HG02938 (cell line): ENCODE measurements around the gene CDKN1C.

Experiments
- ATAC-seq: cut with Tn5 transposase; IDR thresholded peaks from one replicate; pipeline ENCODE4 v1.9.1; 2021; ENCODE audit warnings: mild to moderate bottlenecking, moderate library complexity; ENCODE audit not compliant: unreplicated experiment

Gene CDKN1C

GRCh38 chr11:2870460-2870859 is 15.1 kb downstream of the CDKN1C start:
- no peak for ATAC-seq

DNA sequence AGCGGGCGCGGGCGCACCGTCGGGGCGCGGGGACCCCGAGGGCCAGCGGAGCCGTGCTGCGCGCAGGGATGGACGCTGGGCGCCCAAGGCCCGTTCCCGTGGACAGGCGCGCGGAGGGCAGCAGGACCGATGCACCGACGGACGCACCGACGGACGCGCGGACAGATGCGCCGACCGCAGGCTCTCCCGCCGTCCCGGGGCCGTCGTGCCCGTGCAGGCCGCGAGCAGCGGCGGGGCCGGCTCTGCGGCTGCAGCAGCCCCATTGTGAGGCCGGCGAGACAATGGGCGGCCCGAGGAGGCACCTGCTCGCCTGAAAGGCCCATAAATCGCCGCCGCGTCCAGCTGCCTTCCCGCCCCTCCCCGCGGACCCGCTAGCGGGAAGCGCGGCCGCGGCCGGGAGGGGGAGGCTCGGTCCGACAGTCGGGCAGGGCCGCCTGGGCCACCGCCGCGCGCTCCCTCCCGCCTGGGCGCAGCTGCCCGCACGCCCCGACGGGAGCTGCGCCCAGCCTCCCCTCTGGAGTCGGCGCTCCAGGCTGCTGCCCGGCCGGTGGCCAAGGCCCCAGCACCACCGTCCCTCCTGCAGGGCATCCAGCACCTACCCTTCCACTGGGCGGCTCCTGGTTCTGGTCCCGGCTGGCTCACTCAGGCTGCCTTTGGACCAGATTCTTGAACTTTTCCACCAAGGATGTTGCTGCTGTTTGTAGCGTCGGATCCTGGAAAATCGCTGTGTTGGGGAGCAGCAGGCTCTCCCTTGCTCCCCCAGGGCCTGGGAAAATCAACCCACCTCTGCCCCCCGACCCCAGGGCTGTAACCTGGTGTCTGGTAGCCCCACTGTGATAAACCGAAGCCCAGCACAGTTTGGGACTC is 15.8 kb downstream of the CDKN1C start:
- ATAC-seq, result no peak

- ATAC-seq, result no peak
These were observed 16.4 kb downstream of the CDKN1C start for GRCh38 chr11:2869134-2869526.

- ATAC-seq, result no peak
These were observed 17.0 kb downstream of the CDKN1C start for GRCh38 chr11:2868506-2869133.

DNA sequence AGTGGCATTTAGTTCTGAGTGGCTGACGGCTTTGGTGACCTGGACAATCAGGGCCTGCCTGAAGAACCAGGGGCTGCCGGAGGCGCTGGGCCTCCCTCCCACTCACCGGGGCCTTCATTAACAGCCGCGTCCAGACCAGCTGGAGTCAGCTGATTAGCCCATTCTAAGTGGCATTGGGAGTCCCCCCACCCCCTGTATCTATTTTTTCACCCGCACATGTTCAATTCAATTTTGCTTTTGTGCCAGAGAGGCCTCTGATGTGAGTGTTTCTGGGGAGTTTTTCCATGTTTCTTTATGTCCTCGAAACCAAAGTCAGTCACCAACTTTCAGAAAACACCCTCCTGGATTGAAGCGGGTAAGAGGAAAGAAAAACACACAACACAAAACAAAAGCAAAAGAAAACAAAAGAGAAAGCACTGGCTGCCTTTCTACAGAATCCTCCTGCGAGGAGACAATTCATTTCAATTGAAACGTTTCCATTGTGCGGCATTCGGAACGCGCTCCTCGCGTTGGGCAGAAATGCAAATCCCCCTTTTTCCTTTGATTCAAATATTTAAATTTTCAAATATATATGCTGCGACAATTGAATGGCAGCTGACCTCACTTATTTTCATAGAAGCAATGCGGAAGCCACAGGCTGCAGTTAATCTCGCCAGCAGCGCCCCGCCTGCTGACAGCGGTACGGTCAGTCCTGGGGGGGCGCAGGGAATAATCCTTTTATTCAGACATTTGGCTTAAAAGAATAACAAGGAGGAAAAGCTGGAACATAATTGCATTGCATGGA is 17.7 kb downstream of the CDKN1C start:
- no peak for ATAC-seq

GRCh38 chr11:2867142-2867541 is 18.4 kb downstream of the CDKN1C start:
- ATAC-seq, result no peak

GRCh38 chr11:2865922-2866577 is 19.5 kb downstream of the CDKN1C start:
- ATAC-seq, result no peak

DNA sequence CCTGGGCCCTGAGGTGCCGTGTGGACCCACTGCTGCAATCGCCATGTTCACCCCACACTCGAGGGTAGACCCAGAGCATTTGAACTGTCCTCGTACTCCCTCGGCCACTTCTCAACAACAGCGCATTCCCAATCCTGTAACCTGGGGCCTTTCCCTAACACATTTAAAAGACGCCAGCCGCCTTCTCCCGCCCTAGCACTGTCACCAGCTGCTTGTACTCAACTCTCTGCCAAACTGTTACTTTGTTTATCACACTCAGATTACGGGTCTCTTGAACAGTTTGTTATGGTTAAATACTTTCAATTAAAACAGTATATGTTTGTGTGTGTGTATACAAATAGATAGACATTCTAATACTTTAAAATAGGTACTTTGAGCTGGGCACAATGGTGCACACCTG is 20.7 kb downstream of the CDKN1C start:
- ATAC-seq, result no peak

DNA sequence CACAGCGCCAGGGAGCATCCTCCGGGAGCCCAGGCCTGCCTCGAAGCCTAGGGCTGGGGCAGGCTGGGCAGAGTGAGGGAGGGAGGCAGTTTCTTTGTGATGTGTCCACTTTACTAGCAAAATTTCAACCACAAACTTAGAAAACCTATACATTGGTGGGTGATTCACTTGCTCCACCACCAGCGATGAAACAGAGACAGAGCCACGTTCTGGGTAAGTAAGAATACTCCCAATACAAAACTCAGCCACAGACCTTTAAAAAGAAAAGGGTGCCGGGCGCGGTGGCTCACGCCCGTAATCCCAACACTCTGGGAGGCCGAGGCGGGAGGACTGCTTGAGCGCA is 22.3 kb downstream of the CDKN1C start:
- ATAC-seq, result no peak

DNA sequence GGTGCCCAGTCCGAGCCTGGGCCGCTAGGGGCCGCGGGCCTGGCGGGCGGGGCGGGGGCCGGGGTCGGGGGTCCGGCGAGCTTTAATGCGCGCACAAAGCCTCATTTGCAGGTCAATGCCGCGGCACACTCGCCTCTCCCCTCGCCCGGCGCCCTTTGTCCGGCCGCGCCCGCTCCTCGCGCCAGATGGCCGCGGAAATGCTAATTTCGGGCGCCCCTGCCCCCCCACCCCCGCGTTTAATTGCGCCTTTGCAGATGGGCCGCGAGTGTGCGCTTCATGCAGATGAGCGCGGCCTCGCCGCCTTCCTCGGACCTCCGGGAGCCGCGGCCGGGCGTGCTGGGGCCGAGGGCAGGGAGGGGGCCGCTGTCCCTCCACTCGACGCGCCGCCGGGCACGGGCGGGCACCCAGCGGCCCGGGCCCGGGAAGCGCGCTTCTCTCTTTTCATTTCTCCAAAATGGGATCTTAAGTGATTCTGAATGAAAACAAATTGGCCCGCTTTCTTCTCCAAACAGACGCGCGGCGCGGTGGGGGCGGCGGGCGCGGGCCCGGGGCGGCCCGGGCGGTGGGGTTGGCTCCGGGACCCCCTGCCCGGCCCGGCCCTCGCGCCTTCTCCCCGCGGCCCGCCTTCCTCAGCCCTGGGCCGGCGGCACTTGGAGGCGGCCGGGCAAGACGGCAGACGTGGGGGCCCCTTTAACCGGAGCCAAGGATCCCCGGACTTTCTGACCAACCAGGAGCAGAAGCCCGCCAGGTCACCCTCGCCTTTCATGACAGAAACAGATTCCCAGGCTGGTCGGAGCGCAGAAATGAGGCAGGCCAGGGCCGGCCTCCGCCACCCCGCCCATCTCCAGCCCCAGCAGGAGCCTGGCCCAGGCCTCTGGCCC is 22.9 kb downstream of the CDKN1C start:
- ATAC-seq, result no peak

DNA sequence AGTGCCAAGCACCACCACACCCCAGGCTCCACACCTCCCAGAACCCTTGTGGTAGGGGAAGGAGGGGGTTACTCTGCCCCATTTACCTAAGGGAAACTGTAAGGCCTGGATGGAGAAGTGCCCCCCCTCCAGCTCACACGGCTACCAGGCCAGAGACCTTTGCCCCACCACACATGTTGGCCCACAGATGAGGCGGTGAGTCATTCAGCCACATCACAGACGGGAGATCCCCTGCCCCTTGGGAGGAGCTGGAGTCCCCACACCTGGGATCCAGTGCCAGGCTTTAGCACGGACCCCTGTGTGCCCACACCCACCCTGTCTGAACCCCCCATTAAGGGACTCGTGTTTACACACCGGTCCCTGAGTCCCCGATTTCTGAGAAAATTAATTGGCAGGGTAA is 24.9 kb downstream of the CDKN1C start:
- ATAC-seq, result no peak

DNA sequence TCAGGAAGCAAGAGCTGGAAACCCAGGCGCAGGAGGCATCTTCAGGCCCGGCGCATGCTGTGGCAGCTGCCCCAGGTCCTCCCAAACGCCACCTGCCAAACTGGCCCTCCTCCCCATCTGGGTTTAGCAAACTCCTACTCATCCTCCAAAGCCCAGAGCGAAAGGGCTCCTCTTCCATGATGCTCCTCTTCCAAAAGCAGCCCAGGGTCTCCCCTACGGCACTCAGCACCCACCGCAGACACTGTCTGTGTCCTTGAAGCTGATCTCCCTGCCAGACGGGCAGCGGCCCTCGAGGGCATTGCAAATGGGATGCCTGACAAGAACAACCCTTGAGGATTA is 25.9 kb downstream of the CDKN1C start:
- no peak for ATAC-seq

- ATAC-seq, result no peak
These were observed 26.4 kb downstream of the CDKN1C start for GRCh38 chr11:2858995-2859698.

DNA sequence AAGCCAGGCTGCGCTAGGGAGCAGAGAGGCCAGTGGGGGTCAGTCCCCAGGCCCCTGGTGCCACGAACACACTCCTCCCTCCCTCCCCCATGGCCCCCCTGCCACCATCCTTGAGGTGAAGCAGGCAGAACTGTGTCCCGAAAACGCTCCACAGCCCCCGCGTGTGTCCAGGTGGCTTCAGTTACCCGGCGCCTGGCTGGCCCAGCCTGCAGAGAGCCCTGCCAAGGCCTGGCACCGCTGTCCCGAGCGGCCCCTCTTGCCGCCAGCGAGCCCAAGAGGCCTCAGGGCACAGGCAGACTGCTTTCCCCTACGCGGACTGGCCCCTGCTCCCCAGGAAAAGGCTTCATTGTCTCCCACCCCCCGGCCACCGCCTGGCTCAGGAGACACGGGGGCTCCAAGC is 27.7 kb downstream of the CDKN1C start:
- no peak for ATAC-seq

- ATAC-seq, result no peak
These were observed 28.3 kb downstream of the CDKN1C start for GRCh38 chr11:2857276-2857675.

DNA sequence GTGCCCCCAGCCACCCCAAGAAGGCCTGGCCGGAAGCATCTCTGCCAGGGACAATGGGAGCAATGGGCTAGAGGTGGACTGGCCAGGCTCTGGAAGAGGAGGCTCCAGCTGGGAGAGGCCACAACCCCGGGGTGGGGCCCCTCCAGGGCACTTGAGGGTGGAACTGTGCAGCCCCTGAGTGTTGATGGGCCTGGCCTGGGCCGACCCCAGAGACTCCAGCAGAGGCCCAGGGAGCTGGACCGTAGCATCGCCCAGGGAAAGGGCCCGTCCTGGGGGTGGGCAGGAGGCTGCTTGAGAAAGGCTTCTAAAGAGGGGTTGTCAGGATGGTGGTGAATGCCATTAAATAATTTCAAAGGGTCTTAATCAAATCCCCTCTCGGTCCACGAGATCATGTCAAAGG is 30.4 kb downstream of the CDKN1C start:
- ATAC-seq, result no peak

GRCh38 chr11:2853997-2854560 is 31.5 kb downstream of the CDKN1C start:
- no peak for ATAC-seq

DNA sequence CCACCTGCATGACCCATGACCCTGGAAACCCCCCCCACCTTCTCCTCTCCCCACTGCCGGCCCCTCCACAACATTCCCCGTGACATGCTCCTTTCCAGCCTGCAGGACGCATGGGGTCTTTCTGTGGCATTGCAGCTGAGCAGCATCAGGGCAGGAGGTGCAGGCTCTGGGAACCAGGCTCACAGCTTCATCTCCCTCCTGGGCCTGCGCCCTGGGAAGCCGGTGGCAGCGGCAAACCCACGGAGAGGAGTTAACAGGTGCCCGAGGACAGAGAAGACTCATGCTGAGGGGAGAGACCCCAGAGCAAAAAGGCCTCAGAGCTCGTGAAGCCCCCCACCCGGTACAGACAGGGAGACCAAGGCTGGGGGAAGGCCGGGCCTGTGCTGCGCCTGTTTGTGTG is 32.2 kb downstream of the CDKN1C start:
- ATAC-seq, result no peak

GRCh38 chr11:2849994-2850770 is 35.4 kb downstream of the CDKN1C start:
- no peak for ATAC-seq
